GM10266 (cell line): ENCODE results near the gene RALGAPA2.

Source experiments
- DNase-seq: peaks from one replicate; pipeline ENCODE4 v3.0.0; 2012; ENCODE audit errors: extremely low spot score
- CTCF ChIP-seq: IDR thresholded peaks from 2 replicates; pipeline ENCODE4 v1.5.1; 2012; ENCODE audit warnings: mild to moderate bottlenecking, low read depth; ENCODE audit not compliant: control insufficient read depth, insufficient read depth; ENCODE audit errors: missing control alignments

Gene RALGAPA2

GRCh38 chr20:20521736-20522135 lies 190.7 kb downstream of the RALGAPA2 start:
- DNase-seq, result no peak
- no peak for TF ChIP-seq CTCF

- no peak for DNase-seq
- no peak for TF ChIP-seq CTCF
Measured at GRCh38 chr20:20520776-20521175, 191.7 kb downstream of the RALGAPA2 start.

GRCh38 chr20:20519269-20519668 lies 193.2 kb downstream of the RALGAPA2 start:
- no peak for TF ChIP-seq CTCF
- DNase-seq, result no peak

GRCh38 chr20:20518263-20518662 lies 194.2 kb downstream of the RALGAPA2 start:
- no peak for DNase-seq
- no peak for TF ChIP-seq CTCF

- no peak for DNase-seq
- TF ChIP-seq CTCF, result no peak
Measured at GRCh38 chr20:20517296-20517695, 195.1 kb downstream of the RALGAPA2 start.

- no peak for DNase-seq
- TF ChIP-seq CTCF, result no peak
Measured at GRCh38 chr20:20513720-20514119, 198.7 kb downstream of the RALGAPA2 start.

- peak; percentile 38 for DNase-seq
- TF ChIP-seq CTCF, result no peak
Measured at GRCh38 chr20:20505554-20505953, 206.9 kb downstream of the RALGAPA2 start.
